Liver (tissue), 9 donors: ENCODE results near the gene CLDN12. TPM values are rescaled to one million over a fixed set of nuclear protein-coding genes. Genes with fewer than 3 reads are reported as not detected.

Source experiments
- DNase-seq: peaks from one replicate; pipeline ENCODE4 v3.0.0-alpha.2; 2017; ENCODE audit warnings: low spot score
- H3K27ac ChIP-seq, 2 donors: one replicate each; pipeline ENCODE4 v1.7.0; 2013; ENCODE audit warnings: inconsistent platforms in 2 of 2, low read length in 2 of 2, control low read depth in 1 of 2, low read depth in 1 of 2, mild to moderate bottlenecking in 1 of 2
- H3K27me3 ChIP-seq, 4 donors: one replicate each; pipeline versions ENCODE4 v1.6.1 to v1.7.0; 2013; ENCODE audit warnings: low read length in 3 of 4, inconsistent platforms in 1 of 4, mild to moderate bottlenecking in 1 of 4, moderate library complexity in 1 of 4; ENCODE audit not compliant: control insufficient read depth in 4 of 4, insufficient read depth in 4 of 4
- H3K36me3 ChIP-seq, 4 donors: one replicate each; pipeline versions ENCODE4 v1.6.1 to v1.7.0; 2013; ENCODE audit warnings: low read length in 3 of 4, mild to moderate bottlenecking in 3 of 4, low read depth in 1 of 4, moderate library complexity in 1 of 4; ENCODE audit not compliant: control insufficient read depth in 4 of 4, insufficient read depth in 3 of 4
- H3K4me1 ChIP-seq, 4 donors: one replicate each; pipeline versions ENCODE4 v1.6.1 to v1.7.0; 2013; ENCODE audit warnings: low read length in 3 of 4, mild to moderate bottlenecking in 3 of 4, moderate library complexity in 1 of 4; ENCODE audit not compliant: control insufficient read depth in 4 of 4, insufficient read depth in 4 of 4
- H3K4me3 ChIP-seq, 3 donors: one replicate each; pipeline versions ENCODE4 v1.6.1 to v1.7.0; 2013; ENCODE audit warnings: low read length in 3 of 3, control low read depth in 1 of 3, low read depth in 1 of 3, mild to moderate bottlenecking in 1 of 3
- H3K9ac ChIP-seq, 2 donors: one replicate each; pipeline ENCODE4 v1.7.0; 2013; ENCODE audit warnings: low read length in 2 of 2, mild to moderate bottlenecking in 2 of 2, moderate library complexity in 2 of 2, control low read depth in 1 of 2, low read depth in 1 of 2
- H3K9me3 ChIP-seq, 4 donors: one replicate each; pipeline versions ENCODE4 v1.6.1 to v1.7.0; 2013; ENCODE audit warnings: low read length in 3 of 4; ENCODE audit not compliant: control insufficient read depth in 4 of 4
- ATF3 ChIP-seq: IDR thresholded peaks from 2 replicates; pipeline ENCODE4 v1.6.1; 2016; ENCODE audit warnings: antibody characterized with exemption
- CTCF ChIP-seq: fragments of 150-350 bp; IDR thresholded peaks from 2 replicates; pipeline ENCODE4 v1.5.1; 2017; ENCODE audit warnings: improper control_type of control experiment, low read depth, low read length; ENCODE audit not compliant: missing input control
- EGR1 ChIP-seq, 2 donors: IDR thresholded peaks; 2 replicates each; pipeline ENCODE4 v1.6.1; 2016 to 2018; ENCODE audit warnings: antibody characterized with exemption in 2 of 2, low read depth in 2 of 2
- FOXA1 ChIP-seq: IDR thresholded peaks from 2 replicates; pipeline ENCODE4 v1.6.1; 2016; ENCODE audit warnings: antibody characterized with exemption
- FOXA2 ChIP-seq: IDR thresholded peaks from 2 replicates; pipeline ENCODE4 v1.6.1; 2016; ENCODE audit warnings: antibody characterized with exemption
- GABPA ChIP-seq, 2 donors: IDR thresholded peaks in 1 of 2; conservative IDR thresholded peaks in 1 of 2; 2 replicates each; pipeline ENCODE4 v1.6.1; 2016; ENCODE audit warnings: antibody characterized with exemption in 2 of 2, mild to moderate bottlenecking in 1 of 2, moderate library complexity in 1 of 2
- HNF4A ChIP-seq, 2 donors: conservative IDR thresholded peaks; 2 replicates each; pipeline ENCODE4 v1.6.1; 2016; ENCODE audit warnings: antibody characterized with exemption in 2 of 2, mild to moderate bottlenecking in 2 of 2
- HNF4G ChIP-seq: IDR thresholded peaks from 2 replicates; pipeline ENCODE4 v1.6.1; 2016; ENCODE audit warnings: antibody characterized with exemption
- JUND ChIP-seq, 2 donors: IDR thresholded peaks; 2 replicates each; pipeline ENCODE4 v1.6.1; 2016; ENCODE audit warnings: antibody characterized with exemption in 2 of 2
- MAX ChIP-seq: IDR thresholded peaks from 2 replicates; pipeline ENCODE4 v1.6.1; 2016; ENCODE audit warnings: antibody characterized with exemption
- NR2F2 ChIP-seq: IDR thresholded peaks from 2 replicates; pipeline ENCODE4 v1.6.1; 2016; ENCODE audit warnings: antibody characterized with exemption
- RAD21 ChIP-seq, 2 donors: IDR thresholded peaks; 2 replicates each; pipeline ENCODE4 v1.6.1; 2016; ENCODE audit warnings: antibody characterized with exemption in 2 of 2, mild to moderate bottlenecking in 2 of 2
- REST ChIP-seq: IDR thresholded peaks from 2 replicates; pipeline ENCODE4 v1.6.1; 2016; ENCODE audit warnings: antibody characterized with exemption, mild to moderate bottlenecking
- RXRA ChIP-seq, 2 donors: IDR thresholded peaks; 2 replicates each; pipeline ENCODE4 v1.6.1; 2017 to 2018; ENCODE audit warnings: antibody characterized with exemption in 2 of 2, mild to moderate bottlenecking in 1 of 2
- TAF1 ChIP-seq: conservative IDR thresholded peaks from 2 replicates; pipeline ENCODE4 v1.6.1; 2016; ENCODE audit warnings: antibody characterized with exemption, mild to moderate bottlenecking
- YY1 ChIP-seq: IDR thresholded peaks from 2 replicates; pipeline ENCODE4 v1.6.1; 2016; ENCODE audit warnings: antibody characterized with exemption, mild to moderate bottlenecking
- ZBTB33 ChIP-seq: IDR thresholded peaks from 2 replicates; pipeline ENCODE4 v1.6.1; 2016; ENCODE audit warnings: antibody characterized with exemption
- WGBS: extraction: QIAGEN DNeasy Blood & Tissue Kit; methylation state at CpG from one replicate; pipeline ENCODE4 v1.1.7; 2013; 5-methylcytosine and 5-hydroxymethylcytosine counted together
- polyA plus RNA-seq, 2 donors: library from polyadenylated mRNA; stranded (reverse) in 1 of 2; unstranded in 1 of 2; fragments of 200-250 nt in 1 of 2; fragments of >200 nt in 1 of 2; fragmentation: Nextera tagmentation in 1 of 2; extraction: Ambion mirVana in 1 of 2; gene quantifications; one replicate each; pipeline versions ENCODE4 v1.2.1 to v1.2.3, GENCODE V29; 2013 to 2015
- total RNA-seq, 2 donors: library from RNA; depleted of rRNA; stranded (reverse); fragments of >200 nt; gene quantifications; one replicate each; pipeline ENCODE4 v1.2.3, GENCODE V29; 2014
- donor health status: healthy.
- donor health status: healthy.
- donor health status: healthy.
- donor health status: healthy.
- donor health status: healthy.

Gene CLDN12
- total and polyA plus RNA-seq, 4 donors: 22.5 to 50.0 (median 23.7) TPM

GRCh38 chr7:90383422-90383821, 19.8 kb upstream of the CLDN12 start:
- H3K9me3 ChIP-seq: no peaks in the 10 kb centered on the region
- WGBS: 94% methylated on average over 1 of the region's 1 CpG
- H3K4me1 ChIP-seq: no peaks in the 10 kb centered on the region
- H3K9ac ChIP-seq: no peak overlapping the region
- H3K27me3 ChIP-seq: no peaks in the 10 kb centered on the region
- DNase-seq: no peak
- peaks cover 8 to 49% (median 33%) of the 10 kb centered on the region in 4 donors for H3K36me3 ChIP-seq
- H3K27ac ChIP-seq: no peak overlapping the region
- no peak overlapping the region for H3K4me3 ChIP-seq
- no peak for TF ChIP-seq EGR1 (IDR thresholded peaks at IDR 0.05; ENCODE audit: low read depth in 2 of 2)
- TF ChIP-seq NR2F2: no peak
- TF ChIP-seq JUND (IDR thresholded peaks at IDR 0.05): no peak
- TF ChIP-seq REST: no peak
- TF ChIP-seq FOXA2: no peak
- no peak for TF ChIP-seq HNF4A (conservative IDR thresholded peaks at IDR 0.05)
- TF ChIP-seq YY1: no peak
- TF ChIP-seq RXRA (IDR thresholded peaks at IDR 0.05): no peak
- no peak for TF ChIP-seq FOXA1

GRCh38 chr7:90383861-90384260, 19.4 kb upstream of the CLDN12 start:
- H3K4me3 ChIP-seq: no peak overlapping the region
- H3K9me3 ChIP-seq: no peaks in the 10 kb centered on the region
- H3K4me1 ChIP-seq: no peaks in the 10 kb centered on the region
- H3K9ac ChIP-seq: no peak overlapping the region
- DNase-seq: no peak
- 97% methylated on average over 3 of the region's 3 CpGs for WGBS
- TF ChIP-seq RAD21 (IDR thresholded peaks at IDR 0.05) (no peak), MAX (no peak), JUND (IDR thresholded peaks at IDR 0.05) (no peak), ATF3 (no peak), FOXA1 (no peak), NR2F2 (no peak), HNF4A (conservative IDR thresholded peaks at IDR 0.05) (no peak), ZBTB33 (no peak), YY1 (no peak), CTCF (no peak), GABPA (IDR thresholded peaks at IDR 0.05 in 1 of 2, conservative IDR thresholded peaks at IDR 0.05 in 1 of 2) (no peak), TAF1 (no peak), HNF4G (no peak)
- no peak overlapping the region for H3K27ac ChIP-seq
- H3K27me3 ChIP-seq: no peaks in the 10 kb centered on the region
- H3K36me3 ChIP-seq: peaks cover 7 to 45% (median 31%) of the 10 kb centered on the region in 4 donors
